SK-N-SH treated with all-trans-retinoic acid at 6 μM for 48 hours (cell line): Measurements from ENCODE around the gene OR6N1.

ENCODE experiments used
- CREB5 ChIP-seq: fragments of 250-450 bp; sonication (Bioruptor Pico); IDR thresholded peaks from 2 replicates; pipeline ENCODE4 v1.5.1; 2020; ENCODE audit warnings: low read depth, mild to moderate bottlenecking, moderate library complexity
- ISL1 ChIP-seq: fragments of 250-450 bp; sonication (Bioruptor Pico); IDR thresholded peaks from 2 replicates; pipeline ENCODE4 v2.1.2; 2022; ENCODE audit warnings: mild to moderate bottlenecking, moderate library complexity
- OSR1 ChIP-seq: fragments of 250-450 bp; sonication (Bioruptor Pico); IDR thresholded peaks from 2 replicates; pipeline ENCODE4 v1.8.0; 2022; ENCODE audit warnings: moderate library complexity, mild to moderate bottlenecking, inconsistent platforms
- POU6F1 ChIP-seq: fragments of 250-450 bp; sonication (Bioruptor Pico); IDR thresholded peaks from 2 replicates; pipeline ENCODE4 v1.8.0; 2021; ENCODE audit warnings: low read depth, mild to moderate bottlenecking, moderate library complexity, borderline replicate concordance
- RARB ChIP-seq: fragments of 250-450 bp; sonication (Bioruptor Pico); IDR thresholded peaks from 2 replicates; pipeline ENCODE4 v1.8.0; 2021; ENCODE audit warnings: mild to moderate bottlenecking, moderate library complexity
- SNAI2 ChIP-seq: fragments of 250-450 bp; sonication (Bioruptor Pico); IDR thresholded peaks from 2 replicates; pipeline ENCODE4 v1.5.0; 2020; ENCODE audit warnings: mild to moderate bottlenecking, moderate library complexity
- TOX ChIP-seq: fragments of 250-450 bp; sonication (Bioruptor Pico); IDR thresholded peaks from 2 replicates; pipeline ENCODE4 v1.8.0; 2021; ENCODE audit warnings: mild to moderate bottlenecking, moderate library complexity, borderline replicate concordance
- ZNF565 ChIP-seq: fragments of 450-650 bp; formaldehyde crosslinking; conservative IDR thresholded peaks from 2 replicates; pipeline ENCODE4 v1.5.0; 2020; ENCODE audit warnings: low read depth, mild to moderate bottlenecking, moderate library complexity
- ZNF70 ChIP-seq: fragments of 450-650 bp; formaldehyde crosslinking; IDR thresholded peaks from 2 replicates; pipeline ENCODE4 v1.5.0; 2020; ENCODE audit warnings: mild to moderate bottlenecking, moderate library complexity
- ZNF8 ChIP-seq: fragments of 450-650 bp; formaldehyde crosslinking; IDR thresholded peaks from 2 replicates; pipeline ENCODE4 v1.5.0; 2020; ENCODE audit warnings: mild to moderate bottlenecking, moderate library complexity

- TF ChIP-seq ZNF8 (CRISPR knock-in tag) (no peak), CREB5 (no peak), TOX (CRISPR knock-in tag) (no peak), POU6F1 (CRISPR knock-in tag) (no peak), ISL1 (CRISPR knock-in tag) (no peak), OSR1 (CRISPR knock-in tag) (no peak), ZNF70 (CRISPR knock-in tag) (no peak), ZNF565 (CRISPR knock-in tag) (no peak), SNAI2 (no peak), RARB (CRISPR knock-in tag) (no peak)
Measured at GRCh38 chr1:158781104-158781503, 9.1 kb upstream of the OR6N1 start, which contains the start of gene OR6N2.
